NCI-H2196 treated with DMSO at 0.1 percent for 48 hours (cell line): ENCODE data around the gene PHF2.

Experiments used
- DNase-seq: peaks from one replicate; lab custom pipeline; 2025; ENCODE audit not compliant: unreplicated experiment; lab: John Stamatoyannopoulos, UW

Gene PHF2

GRCh38 chr9:93576258-93577077, at the start of gene PHF2:
PHF2 (plus strand) TSS chr9:93576584; CDS start chr9:93576774, 190 bp downstream.
- no peak for DNase-seq

- DNase-seq: no peak
Measured at GRCh38 chr9:93531374-93531773, 45.0 kb upstream of the PHF2 start.

- no peak for DNase-seq
Measured at GRCh38 chr9:93532141-93532540, 44.2 kb upstream of the PHF2 start.

- DNase-seq: no peak
Measured at GRCh38 chr9:93533863-93534262, 42.5 kb upstream of the PHF2 start.

- no peak for DNase-seq
Measured at GRCh38 chr9:93536167-93536566, 40.2 kb upstream of the PHF2 start.

GRCh38 chr9:93536874-93537273, 39.5 kb upstream of the PHF2 start:
- DNase-seq: no peak

GRCh38 chr9:93540305-93540704, 36.1 kb upstream of the PHF2 start:
- no peak for DNase-seq

- no peak for DNase-seq
Measured at GRCh38 chr9:93541005-93541404, 35.4 kb upstream of the PHF2 start.

GRCh38 chr9:93541581-93542349, 34.6 kb upstream of the PHF2 start:
- no peak for DNase-seq

GRCh38 chr9:93543117-93543516, 33.3 kb upstream of the PHF2 start:
- no peak for DNase-seq

- no peak for DNase-seq
Measured at GRCh38 chr9:93546356-93546755, 30.0 kb upstream of the PHF2 start.

- DNase-seq: no peak
Measured at GRCh38 chr9:93549611-93550010, 26.8 kb upstream of the PHF2 start.

GRCh38 chr9:93552923-93553322, 23.5 kb upstream of the PHF2 start:
- DNase-seq: no peak

- no peak for DNase-seq
Measured at GRCh38 chr9:93555370-93555769, 21.0 kb upstream of the PHF2 start.

- no peak for DNase-seq
Measured at GRCh38 chr9:93557366-93558137, 18.8 kb upstream of the PHF2 start.

- no peak for DNase-seq
Measured at GRCh38 chr9:93558503-93558902, 17.9 kb upstream of the PHF2 start.

- no peak for DNase-seq
Measured at GRCh38 chr9:93560991-93561390, 15.4 kb upstream of the PHF2 start.

GRCh38 chr9:93562157-93562556, 14.2 kb upstream of the PHF2 start:
- DNase-seq: no peak

GRCh38 chr9:93565089-93565488, 11.3 kb upstream of the PHF2 start:
- DNase-seq: no peak

- DNase-seq: peak; percentile 96
Measured at GRCh38 chr9:93566408-93567270, 9.7 kb upstream of the PHF2 start.
